HG03558 (cell line): ENCODE data around the gene CRYBG2.
"Not testable (repeated sequence)": the region's sequence is repeated elsewhere in the genome, so short reads cannot be mapped to it uniquely, and the experiment has no call there.

Source experiments
- ATAC-seq: cut with Tn5 transposase; IDR thresholded peaks from one replicate; pipeline ENCODE4 v1.9.1; 2021; ENCODE audit warnings: moderate number of reproducible peaks; ENCODE audit not compliant: unreplicated experiment; ENCODE audit errors: extremely low read depth

CRYBG2 gene

GRCh38 chr1:26297057-26297790 lies 56.7 kb downstream of the CRYBG2 start:
- no peak for ATAC-seq

GRCh38 chr1:26296340-26297056 lies 57.4 kb downstream of the CRYBG2 start:
- ATAC-seq: no peak

GRCh38 chr1:26295194-26296138 lies 58.5 kb downstream of the CRYBG2 start:
- no peak for ATAC-seq

DNA sequence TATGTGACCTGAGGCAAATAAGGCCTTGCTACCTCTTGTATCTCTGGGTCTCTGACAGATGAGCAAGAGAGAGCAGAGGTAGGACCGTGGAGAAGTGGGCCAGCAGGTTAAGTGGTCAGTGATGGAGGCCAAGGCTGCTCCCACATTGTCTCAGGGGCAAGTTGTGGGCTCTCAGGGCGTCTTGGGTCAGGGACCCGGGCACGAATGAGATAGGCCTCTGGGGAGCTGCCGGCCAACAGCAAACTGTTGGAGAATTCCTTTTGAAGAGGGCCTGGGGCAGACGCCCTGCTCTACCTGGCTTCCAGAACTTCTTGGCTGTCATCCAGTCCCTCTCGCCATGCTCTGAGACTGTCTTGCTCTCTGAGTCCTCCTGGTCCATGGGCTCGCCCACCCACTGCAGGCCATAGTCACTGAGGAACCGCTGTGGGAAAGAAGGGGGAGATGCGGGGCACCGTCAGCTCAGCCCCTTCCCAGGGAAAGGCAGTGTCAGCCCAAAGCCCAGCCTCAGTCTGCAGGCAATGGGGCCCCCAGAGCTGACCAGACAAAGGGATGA lies 59.9 kb downstream of the CRYBG2 start:
- no peak for ATAC-seq

DNA sequence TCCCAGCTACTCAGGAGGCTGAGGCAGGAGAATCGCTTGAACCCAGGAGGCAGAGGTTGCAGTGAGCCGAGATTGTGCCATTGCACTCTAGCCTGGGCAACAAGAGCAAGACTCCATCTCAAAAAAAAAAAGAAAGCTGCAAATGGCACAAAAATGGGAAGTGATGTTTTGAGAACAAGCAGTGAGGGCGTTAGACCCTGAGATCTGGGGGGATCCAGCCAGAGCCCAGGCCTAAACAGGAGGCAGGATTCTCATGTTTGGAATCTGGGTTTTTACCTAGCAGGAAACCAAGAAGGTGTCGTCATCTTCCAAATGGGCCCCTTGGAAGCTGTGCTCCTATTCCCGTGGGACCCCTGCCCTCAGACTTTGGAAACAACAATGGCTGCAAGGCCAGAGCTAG lies 61.2 kb downstream of the CRYBG2 start:
- not testable (repeated sequence) for ATAC-seq

GRCh38 chr1:26291939-26292338 lies 62.0 kb downstream of the CRYBG2 start:
- no peak for ATAC-seq

DNA sequence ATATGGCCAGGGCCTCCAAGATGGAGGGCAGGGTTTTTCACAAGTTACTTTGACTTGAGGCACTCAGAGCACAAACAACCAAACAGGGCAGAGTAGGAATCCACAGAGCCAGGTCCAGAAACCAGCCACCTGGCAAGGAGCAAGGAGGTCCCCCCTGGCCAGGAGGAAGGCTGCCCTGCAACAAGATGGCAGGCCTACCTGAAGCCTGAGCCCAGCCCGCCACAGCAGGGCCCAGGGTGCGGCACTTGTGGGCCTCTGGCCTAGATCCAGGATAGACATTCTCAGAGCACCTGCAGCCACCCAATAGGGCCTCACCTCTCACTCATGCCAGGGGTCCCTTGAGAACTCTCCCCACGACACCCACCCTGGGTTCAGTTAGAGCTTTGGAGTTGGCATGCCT lies 62.5 kb downstream of the CRYBG2 start:
- ATAC-seq: no peak

GRCh38 chr1:26290882-26291261 lies 63.1 kb downstream of the CRYBG2 start:
- ATAC-seq: no peak

- no peak for ATAC-seq
Measured at GRCh38 chr1:26290122-26290881, 63.6 kb downstream of the CRYBG2 start.

DNA sequence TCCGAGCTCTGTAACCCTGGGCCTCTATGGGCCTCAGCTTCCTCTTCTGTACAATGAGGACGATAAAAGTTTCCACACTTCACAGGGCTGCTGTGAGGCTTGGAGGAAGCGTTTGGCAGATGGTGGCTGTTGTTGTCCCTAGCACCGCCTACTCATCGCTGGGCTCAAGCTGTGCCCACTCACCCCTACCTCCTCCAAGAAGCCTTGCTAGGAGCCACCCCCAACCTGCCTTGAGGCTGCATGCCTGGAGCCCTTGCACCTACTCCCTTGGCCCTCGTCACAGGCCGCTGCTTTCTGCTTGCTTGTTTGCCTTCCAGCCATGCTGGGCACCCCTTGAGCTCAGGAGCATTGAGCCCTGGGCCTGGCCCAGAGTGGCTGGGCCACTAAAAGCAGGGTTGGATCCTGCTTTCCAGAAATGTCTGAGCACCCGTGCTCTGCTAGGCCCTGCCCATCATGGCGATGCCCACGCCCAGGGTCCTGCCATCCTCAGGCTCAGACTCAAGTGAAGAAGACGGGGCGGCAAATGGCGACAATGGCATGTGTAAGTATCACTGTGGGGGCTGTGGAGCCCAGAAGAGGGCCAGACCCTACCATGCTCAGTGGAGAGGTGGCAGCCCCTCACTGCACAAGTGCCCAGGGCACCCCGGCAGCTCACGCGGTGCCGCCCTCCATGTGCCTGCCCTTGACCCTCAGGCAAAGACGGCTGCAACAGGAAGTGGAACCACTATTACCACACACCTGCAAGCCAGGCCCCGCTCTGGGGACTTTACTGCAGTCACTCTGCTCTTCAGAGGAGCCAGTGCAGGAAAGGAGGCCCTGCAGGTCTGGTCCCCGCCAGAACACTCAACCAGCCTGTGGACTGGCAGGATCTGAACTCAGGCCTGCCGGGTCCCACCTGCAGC lies 64.5 kb downstream of the CRYBG2 start:
- ATAC-seq: no peak

- ATAC-seq: no peak
Measured at GRCh38 chr1:26288311-26288941, 65.5 kb downstream of the CRYBG2 start.

GRCh38 chr1:26287811-26288210 lies 66.1 kb downstream of the CRYBG2 start:
- ATAC-seq: no peak

GRCh38 chr1:26287033-26287711 lies 66.8 kb downstream of the CRYBG2 start:
- no peak for ATAC-seq

DNA sequence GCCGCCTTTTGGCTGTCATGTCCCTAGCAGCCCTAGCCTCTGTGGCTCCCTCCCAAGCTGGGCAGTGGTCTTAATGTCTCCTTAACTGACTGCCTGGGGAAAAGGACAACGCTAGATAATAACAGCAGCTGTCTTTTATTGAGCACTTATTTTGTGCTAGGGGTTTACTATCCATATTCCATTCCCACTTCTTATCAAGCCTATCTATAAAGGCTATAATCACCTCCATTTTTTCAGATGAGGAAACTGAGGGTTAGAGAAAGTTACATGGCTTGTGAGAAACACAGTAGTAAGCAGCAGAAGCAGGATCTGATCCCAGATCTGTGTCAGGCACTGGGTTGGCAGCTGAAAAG lies 67.9 kb downstream of the CRYBG2 start:
- ATAC-seq: no peak

GRCh38 chr1:26285366-26286063 lies 68.4 kb downstream of the CRYBG2 start:
- ATAC-seq: no peak

- no peak for ATAC-seq
Measured at GRCh38 chr1:26284597-26285347, 69.2 kb downstream of the CRYBG2 start.
